Body of pancreas (tissue), 4 donors: ENCODE results near the gene PRRX1. TPM values are rescaled to one million over a fixed set of nuclear protein-coding genes. Genes with fewer than 3 reads are reported as not detected.

Experiments
- ATAC-seq: fragments of 150-250 bp; one replicate; pipeline ENCODE4 v1.9.1; 2016
- DNase-seq, 4 donors: peaks; one replicate each; pipeline ENCODE4 v3.0.0-alpha.2; 2019
- H3K27ac ChIP-seq, 4 donors: fragments of 200-600 bp; sonication (generic); 1 replicate in 3 of 4; 2 replicates in 1 of 4; pipeline versions ENCODE4 v1.5.1 to v1.6.1; 2016 to 2019; ENCODE audit warnings: mild to moderate bottlenecking in 1 of 4, mixed read lengths in 1 of 4, moderate library complexity in 1 of 4
- H3K27me3 ChIP-seq, 2 donors: fragments of 200-600 bp; sonication (generic); one replicate each; pipeline ENCODE4 v1.6.0; 2016; ENCODE audit warnings: mild to moderate bottlenecking in 1 of 2
- H3K36me3 ChIP-seq, 2 donors: fragments of 200-600 bp; sonication (generic); replicated peaks in 1 of 2; 2 replicates each; pipeline ENCODE4 v1.5.1; 2016; ENCODE audit warnings: low read depth in 2 of 2; ENCODE audit not compliant: insufficient read depth in 1 of 2
- H3K4me1 ChIP-seq: fragments of 200-600 bp; sonication (generic); one replicate; pipeline ENCODE4 v1.6.0; 2016
- H3K4me3 ChIP-seq, 2 donors: fragments of 200-600 bp; sonication (generic); 1 replicate in 1 of 2; 2 replicates in 1 of 2; pipeline ENCODE4 v1.5.1; 2016 to 2019
- H3K9me3 ChIP-seq, 3 donors: fragments of 200-600 bp; sonication (generic); 1 replicate in 2 of 3; 2 replicates in 1 of 3; pipeline ENCODE4 v1.5.1; 2016
- CTCF ChIP-seq, 7 experiments: fragments of 450-650 bp in 4 of 7; fragments of 200-600 bp in 3 of 7; sonication (generic) in 3 of 7; IDR thresholded peaks; one replicate each; pipeline ENCODE4 v1.5.1; 2016 to 2019; ENCODE audit warnings: antibody characterized with exemption in 7 of 7
- POLR2A ChIP-seq, 3 donors: fragments of 450-650 bp; IDR thresholded peaks; one replicate each; pipeline ENCODE4 v1.6.1; 2016; ENCODE audit warnings: antibody characterized with exemption in 3 of 3, mild to moderate bottlenecking in 2 of 3
- WGBS, 2 donors: methylation state at CpG; one replicate each; pipeline ENCODE4 v1.1.5; 2017; 5-methylcytosine and 5-hydroxymethylcytosine counted together
- intact Hi-C: fragments of 100-400 bp; cut with DNase I; formaldehyde crosslinking; loops from one replicate; pipeline ENCODE4 v1.15.1; 2023
- total RNA-seq, 2 donors: library from RNA; depleted of rRNA; stranded (reverse); fragments of >200 nt; gene quantifications; one replicate each; pipeline ENCODE4 v1.1.0, GENCODE V29; 2016

PRRX1 gene
- total RNA-seq, 2 donors from 2014 or later = 5.3 to 8.0 TPM

DNA sequence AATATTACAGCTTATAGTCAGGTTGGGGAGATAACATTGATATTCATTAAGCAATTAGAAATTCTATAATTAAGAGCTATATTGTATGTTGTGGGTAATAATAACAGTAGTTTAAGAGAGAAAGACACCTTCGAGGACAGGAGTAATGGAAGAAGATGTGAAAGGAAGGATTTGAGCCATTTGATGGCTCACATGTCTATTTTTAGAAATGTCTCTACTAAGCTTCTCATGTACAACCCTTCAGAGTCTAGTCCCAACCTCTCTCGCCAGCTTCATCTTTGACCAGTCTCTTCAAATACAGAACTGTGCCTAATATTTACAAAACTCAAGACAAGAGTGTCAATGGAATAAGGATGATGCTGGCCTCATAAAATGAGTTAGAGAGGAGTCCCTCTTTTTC, 95.1 kb downstream of the PRRX1 start:
- Histone ChIP-seq H3K27me3 (no peaks in the 10 kb centered on the region), H3K4me3 (no peak overlapping the region), H3K9me3 (no peaks in the 10 kb centered on the region), H3K27ac (no peak overlapping the region), H3K36me3 (no peaks in the 10 kb centered on the region), H3K4me1 (no peaks in the 10 kb centered on the region)
- DNase-seq (no peak), ATAC-seq (no peak)
- TF ChIP-seq POLR2A (IDR thresholded peaks at IDR 0.05) (no peak), CTCF (IDR thresholded peaks at IDR 0.05) (no peak)
- WGBS, 2 donors = 68 to 73% methylated on average over 2 of the region's 2 CpGs
- intact Hi-C loops = no loop called here

GRCh38 chr1:170765279-170765678, 101.3 kb downstream of the PRRX1 start:
- WGBS, 2 donors = 45 to 59% methylated on average over 1 of the region's 1 CpG
- H3K4me3 ChIP-seq = no peak overlapping the region
- H3K27me3 ChIP-seq = no peaks in the 10 kb centered on the region
- H3K36me3 ChIP-seq = no peaks in the 10 kb centered on the region
- no peak for DNase-seq
- intact Hi-C loops = no loop called here
- H3K27ac ChIP-seq = no peak overlapping the region
- ATAC-seq = no peak
- no peak for TF ChIP-seq POLR2A (IDR thresholded peaks at IDR 0.05)
- no peak for TF ChIP-seq CTCF (IDR thresholded peaks at IDR 0.05)
- H3K9me3 ChIP-seq = no peaks in the 10 kb centered on the region
- no peaks in the 10 kb centered on the region for H3K4me1 ChIP-seq

DNA sequence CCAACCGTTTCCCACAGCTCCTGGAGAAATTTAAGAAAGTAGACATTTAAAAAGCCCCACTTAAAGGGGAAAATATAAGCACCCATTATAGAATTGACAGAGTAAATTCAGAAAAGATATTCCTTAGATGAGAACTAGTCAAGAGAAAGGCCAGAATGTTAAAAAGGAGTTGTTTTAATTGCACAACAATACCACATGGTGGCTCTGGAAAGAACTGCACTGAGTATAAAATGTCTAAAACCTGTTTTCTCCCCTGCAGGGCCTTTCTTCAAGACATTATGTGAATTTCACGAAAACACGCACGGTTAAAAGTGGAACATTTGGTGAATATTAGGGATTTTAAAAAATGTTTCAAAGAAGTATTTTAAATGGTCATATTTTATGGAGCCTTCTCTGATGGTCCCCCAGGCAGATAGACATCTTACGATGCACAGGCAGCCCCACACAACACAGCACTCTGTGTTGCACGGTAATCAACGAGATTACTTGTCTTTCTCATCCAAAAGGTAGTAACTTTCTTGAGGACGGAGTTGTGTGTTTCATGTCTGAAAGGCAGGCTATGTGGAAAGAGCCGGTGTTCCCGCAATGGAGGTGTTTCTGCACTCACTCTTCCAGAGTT, 101.9 kb downstream of the PRRX1 start:
- no peak overlapping the region for H3K27ac ChIP-seq
- H3K27me3 ChIP-seq = no peaks in the 10 kb centered on the region
- no peaks in the 10 kb centered on the region for H3K4me1 ChIP-seq
- ATAC-seq = no peak
- no peak overlapping the region for H3K4me3 ChIP-seq
- WGBS, 2 donors = 51 to 55% methylated on average over 10 of the region's 10 CpGs
- TF ChIP-seq CTCF (IDR thresholded peaks at IDR 0.05) (peak in 3 of 7 experiments; percentile 24 to 36 (median 30)), POLR2A (IDR thresholded peaks at IDR 0.05) (no peak)
- DNase-seq = no peak
- H3K36me3 ChIP-seq = no peaks in the 10 kb centered on the region
- H3K9me3 ChIP-seq = no peaks in the 10 kb centered on the region
- intact Hi-C loops = no loop called here

DNA sequence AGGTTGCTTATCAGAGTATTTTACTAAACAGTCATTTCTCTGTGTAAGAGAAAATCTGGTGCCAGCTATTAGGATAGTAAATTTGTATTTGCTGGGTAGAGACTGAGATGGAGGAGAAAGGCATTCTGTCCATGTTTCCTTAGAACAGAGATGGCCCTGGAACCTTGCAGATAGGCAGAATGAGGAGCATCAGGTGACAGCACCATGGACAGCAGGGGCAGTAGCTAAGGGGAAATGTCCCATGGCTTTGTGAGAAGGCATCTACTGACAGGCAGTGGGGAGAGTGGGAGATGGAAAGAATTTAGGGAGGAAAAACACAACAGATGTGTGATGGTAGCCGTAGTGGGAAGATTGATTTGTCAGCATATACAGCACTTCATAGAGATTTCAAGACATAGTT, 105.0 kb downstream of the PRRX1 start:
- no peak for TF ChIP-seq CTCF (IDR thresholded peaks at IDR 0.05)
- TF ChIP-seq POLR2A (IDR thresholded peaks at IDR 0.05) = no peak
- DNase-seq = no peak
- 58 to 71% methylated on average over 1 of the region's 1 CpG for WGBS, 2 donors
- Histone ChIP-seq H3K27ac (no peak overlapping the region), H3K9me3 (no peaks in the 10 kb centered on the region), H3K4me3 (no peak overlapping the region), H3K36me3 (no peaks in the 10 kb centered on the region), H3K27me3 (no peaks in the 10 kb centered on the region), H3K4me1 (no peaks in the 10 kb centered on the region)
- intact Hi-C loops = no loop called here
- ATAC-seq = no peak

- no peak for TF ChIP-seq POLR2A (IDR thresholded peaks at IDR 0.05)
- TF ChIP-seq CTCF (IDR thresholded peaks at IDR 0.05) = no peak
- WGBS, 2 donors = 68 to 81% methylated on average over 1 of the region's 1 CpG
- Histone ChIP-seq H3K36me3 (no peaks in the 10 kb centered on the region), H3K4me1 (no peaks in the 10 kb centered on the region), H3K27ac (no peak overlapping the region), H3K27me3 (no peaks in the 10 kb centered on the region), H3K9me3 (no peaks in the 10 kb centered on the region), H3K4me3 (no peak overlapping the region)
- DNase-seq (no peak), ATAC-seq (no peak)
- intact Hi-C loops = no loop called here
These were observed 105.8 kb downstream of the PRRX1 start for GRCh38 chr1:170769691-170770090.
